Right atrium auricular region (tissue), 2 donors: ENCODE measurements around the gene SPR. TPM values are rescaled to one million over a fixed set of nuclear protein-coding genes. Genes with fewer than 3 reads are reported as not detected.
A peak's percentile ranks its signal among the peaks of the same experiment; 100 is the strongest.

ENCODE experiments used
- DNase-seq: peaks from one replicate; pipeline ENCODE4 v3.0.0-alpha.2; 2019; ENCODE audit warnings: low spot score
- H3K27ac ChIP-seq, 2 donors: fragments of 200-600 bp; sonication (generic); 1 replicate in 1 of 2; 2 replicates in 1 of 2; pipeline ENCODE4 v1.5.1; 2016 to 2019
- H3K27me3 ChIP-seq, 2 donors: fragments of 200-600 bp; sonication (generic); one replicate each; pipeline versions ENCODE4 v1.5.1 to v1.6.0; 2017 to 2019
- H3K36me3 ChIP-seq: fragments of 200-600 bp; sonication (generic); one replicate; pipeline ENCODE4 v1.5.1; 2016
- H3K4me1 ChIP-seq, 2 donors: fragments of 200-600 bp; sonication (generic); one replicate each; pipeline versions ENCODE4 v1.5.1 to v1.6.0; 2017 to 2019
- H3K4me3 ChIP-seq, 2 donors: fragments of 200-600 bp; sonication (generic); 1 replicate in 1 of 2; 2 replicates in 1 of 2; pipeline ENCODE4 v1.5.1; 2017 to 2019; ENCODE audit warnings: mild to moderate bottlenecking in 1 of 2, moderate library complexity in 1 of 2
- H3K9me3 ChIP-seq, 2 donors: fragments of 200-600 bp; sonication (generic); one replicate each; pipeline ENCODE4 v1.5.1; 2019
- CTCF ChIP-seq, 2 donors: fragments of 200-600 bp; sonication (generic); IDR thresholded peaks; one replicate each; pipeline ENCODE4 v1.5.1; 2019; ENCODE audit warnings: antibody characterized with exemption in 2 of 2
- total RNA-seq, 2 donors: library from RNA; depleted of rRNA; stranded (reverse); fragments of >200 nt; gene quantifications; one replicate each; pipeline ENCODE4 v1.1.0, GENCODE V29; 2016

SPR gene
- total RNA-seq, 2 donors from 2014 or later: 34.5 to 47.8 TPM

- Histone ChIP-seq H3K27me3 (no peaks in the 10 kb centered on the region), H3K4me1 (peaks cover 0 to 42% of the 10 kb centered on the region in 2 donors), H3K4me3 (no peak overlapping the region), H3K9me3 (no peaks in the 10 kb centered on the region), H3K27ac (no peak overlapping the region), H3K36me3 (peaks cover 12% of the 10 kb centered on the region)
- no peak for DNase-seq
- no peak for TF ChIP-seq CTCF (IDR thresholded peaks at IDR 0.05)
Observed at GRCh38 chr2:72891091-72891818, 4.0 kb downstream of the SPR start.

GRCh38 chr2:72892506-72893173 is 5.4 kb downstream of the SPR start:
- Histone ChIP-seq H3K27ac (no peak overlapping the region), H3K4me3 (no peak overlapping the region), H3K27me3 (no peaks in the 10 kb centered on the region), H3K36me3 (peaks cover 12% of the 10 kb centered on the region), H3K9me3 (no peaks in the 10 kb centered on the region), H3K4me1 (peaks cover 0 to 36% of the 10 kb centered on the region in 2 donors)
- peak; percentile 73 to 82 for TF ChIP-seq CTCF (IDR thresholded peaks at IDR 0.05)
- DNase-seq: no peak

- no peak overlapping the region for H3K27ac ChIP-seq
- no peaks in the 10 kb centered on the region for H3K27me3 ChIP-seq
- no peaks in the 10 kb centered on the region for H3K9me3 ChIP-seq
- H3K4me1 ChIP-seq: peaks cover 0 to 27% of the 10 kb centered on the region in 2 donors
- H3K4me3 ChIP-seq: no peak overlapping the region
- DNase-seq: no peak
- H3K36me3 ChIP-seq: peaks cover 12% of the 10 kb centered on the region
- TF ChIP-seq CTCF (IDR thresholded peaks at IDR 0.05): peak; percentile 42 to 78
Observed at GRCh38 chr2:72893594-72894319, 6.5 kb downstream of the SPR start.

- H3K4me3 ChIP-seq: no peak overlapping the region
- H3K9me3 ChIP-seq: no peaks in the 10 kb centered on the region
- H3K27ac ChIP-seq: no peak overlapping the region
- peaks cover 0 to 20% of the 10 kb centered on the region in 2 donors for H3K4me1 ChIP-seq
- H3K36me3 ChIP-seq: peaks cover 12% of the 10 kb centered on the region
- no peaks in the 10 kb centered on the region for H3K27me3 ChIP-seq
- TF ChIP-seq CTCF (IDR thresholded peaks at IDR 0.05): no peak
- no peak for DNase-seq
Observed at GRCh38 chr2:72894514-72894913, 7.3 kb downstream of the SPR start.

- Histone ChIP-seq H3K4me1 (peaks cover 0 to 15% of the 10 kb centered on the region in 2 donors), H3K4me3 (no peak overlapping the region), H3K27ac (no peak overlapping the region), H3K9me3 (no peaks in the 10 kb centered on the region), H3K36me3 (peaks cover 12% of the 10 kb centered on the region), H3K27me3 (no peaks in the 10 kb centered on the region)
- DNase-seq: no peak
- no peak for TF ChIP-seq CTCF (IDR thresholded peaks at IDR 0.05)
Observed at GRCh38 chr2:72895154-72895553, 7.9 kb downstream of the SPR start.
